MM.1S (cell line): ENCODE measurements around the gene APOO.

Experiments used
- DNase-seq: peaks from one replicate; pipeline ENCODE4 v3.0.0-alpha.2; 2015
- H2AFZ ChIP-seq: fragments of 300-600 bp; sonication (generic); 2 replicates; pipeline ENCODE4 v1.6.0; 2016; ENCODE audit warnings: antibody characterized with exemption, low read length
- H3F3A ChIP-seq: fragments of 300-600 bp; sonication (generic); 2 replicates; pipeline ENCODE4 v1.6.1; 2016; ENCODE audit warnings: mild to moderate bottlenecking, antibody characterized with exemption, low read length, moderate library complexity, mixed read lengths; ENCODE audit not compliant: insufficient read depth
- H3K27ac ChIP-seq: fragments of 300-600 bp; sonication (generic); 2 replicates; pipeline ENCODE4 v1.5.1; 2016; ENCODE audit warnings: mild to moderate bottlenecking, low read length
- H3K27me3 ChIP-seq: fragments of 300-600 bp; sonication (generic); replicated peaks from 2 replicates; pipeline ENCODE4 v1.6.0; 2016; ENCODE audit warnings: low read length; ENCODE audit not compliant: insufficient read depth
- H3K36me3 ChIP-seq: fragments of 300-600 bp; sonication (generic); replicated peaks from 2 replicates; pipeline ENCODE4 v1.6.1; 2016; ENCODE audit warnings: mild to moderate bottlenecking, low read length, mixed read lengths; ENCODE audit not compliant: insufficient read depth
- H3K4me1 ChIP-seq: fragments of 300-600 bp; sonication (generic); 2 replicates; pipeline ENCODE4 v1.6.1; 2016; ENCODE audit warnings: low read length, mixed read lengths
- H3K4me2 ChIP-seq: fragments of 300-600 bp; sonication (generic); 2 replicates; pipeline ENCODE4 v1.6.0; 2016; ENCODE audit warnings: low read depth, low read length
- H3K4me3 ChIP-seq: fragments of 300-600 bp; sonication (generic); 2 replicates; pipeline ENCODE4 v1.5.1; 2016; ENCODE audit warnings: low read length, mixed read lengths
- H3K79me2 ChIP-seq: fragments of 300-600 bp; sonication (generic); 2 replicates; pipeline ENCODE4 v1.6.1; 2016; ENCODE audit warnings: mixed run types, low read length, mixed read lengths
- H3K9ac ChIP-seq: fragments of 300-600 bp; sonication (generic); 2 replicates; pipeline ENCODE4 v1.6.1; 2016; ENCODE audit warnings: low read length, mixed read lengths
- H3K9me2 ChIP-seq: fragments of 300-600 bp; sonication (generic); replicated peaks from 2 replicates; pipeline ENCODE4 v1.6.1; 2016; ENCODE audit warnings: mild to moderate bottlenecking, low read length, mixed read lengths; ENCODE audit not compliant: insufficient read depth
- H3K9me3 ChIP-seq: fragments of 300-600 bp; sonication (generic); replicated peaks from 2 replicates; pipeline ENCODE4 v1.6.1; 2016; ENCODE audit warnings: mild to moderate bottlenecking, low read length, mixed read lengths; ENCODE audit not compliant: insufficient read depth
- H4K20me1 ChIP-seq: fragments of 300-600 bp; sonication (generic); 2 replicates; pipeline ENCODE4 v1.6.1; 2016; ENCODE audit warnings: mild to moderate bottlenecking, low read length, moderate library complexity, mixed read lengths; ENCODE audit not compliant: insufficient read depth
- EZH2 ChIP-seq: fragments of 300-600 bp; sonication (generic); optimal IDR thresholded peaks from 2 replicates; pipeline ENCODE3; 2017; ENCODE audit warnings: low read depth, mild to moderate bottlenecking, antibody characterized with exemption, low read length, mixed read lengths
- EZH2phosphoT487 ChIP-seq: fragments of 300-600 bp; sonication (generic); IDR thresholded peaks from 2 replicates; pipeline ENCODE4 v1.6.1; 2018; ENCODE audit warnings: antibody characterized with exemption, low read length
- TF ChIP-seq, protein P1 (sequence below): fragments of 300-600 bp; sonication (generic); IDR thresholded peaks from 2 replicates; pipeline ENCODE4 v1.5.1; 2016; ENCODE audit warnings: antibody characterized with exemption, low read length, mixed read lengths

Gene APOO

DNA sequence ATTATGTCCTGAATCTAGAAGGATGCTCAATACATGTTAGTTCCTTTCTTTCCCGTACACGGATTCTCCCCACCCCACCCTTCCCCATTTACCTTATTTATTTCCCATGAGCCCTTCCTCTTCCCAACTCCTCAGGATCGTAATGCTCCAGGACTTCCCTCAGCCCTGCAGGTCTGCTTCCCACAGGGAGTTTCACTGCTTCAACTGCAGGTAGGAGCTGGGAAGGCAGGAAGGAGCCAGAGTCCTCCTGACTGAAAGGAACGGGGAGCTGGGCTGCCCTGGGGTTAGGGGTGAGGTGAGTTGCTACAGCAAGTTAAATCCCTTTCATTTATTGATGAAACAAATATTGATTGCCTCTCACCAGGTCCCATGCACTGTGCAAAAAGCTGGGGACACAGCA, 91.6 kb downstream of the APOO start:
- 0 out of 2 replicates have a peak, but pooled peaks cover 3% of the 10 kb centered on the region for H3K4me1 ChIP-seq
- no peak overlapping the region for H3K9ac ChIP-seq
- H4K20me1 ChIP-seq: no peaks in the 10 kb centered on the region
- TF ChIP-seq, protein P1, sequence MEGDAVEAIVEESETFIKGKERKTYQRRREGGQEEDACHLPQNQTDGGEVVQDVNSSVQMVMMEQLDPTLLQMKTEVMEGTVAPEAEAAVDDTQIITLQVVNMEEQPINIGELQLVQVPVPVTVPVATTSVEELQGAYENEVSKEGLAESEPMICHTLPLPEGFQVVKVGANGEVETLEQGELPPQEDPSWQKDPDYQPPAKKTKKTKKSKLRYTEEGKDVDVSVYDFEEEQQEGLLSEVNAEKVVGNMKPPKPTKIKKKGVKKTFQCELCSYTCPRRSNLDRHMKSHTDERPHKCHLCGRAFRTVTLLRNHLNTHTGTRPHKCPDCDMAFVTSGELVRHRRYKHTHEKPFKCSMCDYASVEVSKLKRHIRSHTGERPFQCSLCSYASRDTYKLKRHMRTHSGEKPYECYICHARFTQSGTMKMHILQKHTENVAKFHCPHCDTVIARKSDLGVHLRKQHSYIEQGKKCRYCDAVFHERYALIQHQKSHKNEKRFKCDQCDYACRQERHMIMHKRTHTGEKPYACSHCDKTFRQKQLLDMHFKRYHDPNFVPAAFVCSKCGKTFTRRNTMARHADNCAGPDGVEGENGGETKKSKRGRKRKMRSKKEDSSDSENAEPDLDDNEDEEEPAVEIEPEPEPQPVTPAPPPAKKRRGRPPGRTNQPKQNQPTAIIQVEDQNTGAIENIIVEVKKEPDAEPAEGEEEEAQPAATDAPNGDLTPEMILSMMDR: no peak
- TF ChIP-seq EZH2 (no peak), EZH2phosphoT487 (no peak)
- H3K4me2 ChIP-seq: no peak overlapping the region
- H3K9me2 ChIP-seq: no peaks in the 10 kb centered on the region
- H3K36me3 ChIP-seq: no peaks in the 10 kb centered on the region
- H3K79me2 ChIP-seq: no peaks in the 10 kb centered on the region
- no peaks in the 10 kb centered on the region for H3K9me3 ChIP-seq
- H3K4me3 ChIP-seq: no peak overlapping the region
- no peaks in the 10 kb centered on the region for H3K27me3 ChIP-seq
- no peaks in the 10 kb centered on the region for H3F3A ChIP-seq
- H2AFZ ChIP-seq: no peak overlapping the region
- no peak for DNase-seq
- no peak overlapping the region for H3K27ac ChIP-seq

DNA sequence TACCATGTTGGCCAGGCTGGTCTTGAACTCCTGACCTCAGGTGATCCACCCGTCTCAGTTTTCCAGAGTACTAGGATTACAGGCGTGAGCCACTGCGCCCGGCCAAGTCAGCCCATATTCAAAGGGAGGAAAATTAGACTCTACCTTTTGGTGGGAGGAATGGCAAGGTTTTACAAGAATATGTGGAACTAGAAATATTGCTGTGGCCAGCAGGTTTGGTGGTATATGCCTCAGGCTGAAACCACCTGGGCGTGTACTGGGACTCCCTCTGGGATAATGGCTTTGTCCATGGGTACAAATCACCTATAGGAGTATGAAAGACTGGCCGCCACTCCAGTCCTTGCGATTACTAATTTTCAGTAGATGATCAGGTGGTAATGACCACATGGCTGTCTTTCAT, 92.4 kb downstream of the APOO start:
- no peak overlapping the region for H2AFZ ChIP-seq
- no peak overlapping the region for H3K4me3 ChIP-seq
- TF ChIP-seq EZH2phosphoT487 (no peak), EZH2 (no peak)
- TF ChIP-seq, protein P1: no peak
- H3K4me2 ChIP-seq: no peak overlapping the region
- no peaks in the 10 kb centered on the region for H4K20me1 ChIP-seq
- 0 out of 2 replicates have a peak, but pooled peaks cover 3% of the 10 kb centered on the region for H3K4me1 ChIP-seq
- H3K79me2 ChIP-seq: no peaks in the 10 kb centered on the region
- no peaks in the 10 kb centered on the region for H3K27me3 ChIP-seq
- H3K36me3 ChIP-seq: no peaks in the 10 kb centered on the region
- H3K27ac ChIP-seq: no peak overlapping the region
- H3F3A ChIP-seq: no peaks in the 10 kb centered on the region
- H3K9me3 ChIP-seq: no peaks in the 10 kb centered on the region
- no peaks in the 10 kb centered on the region for H3K9me2 ChIP-seq
- no peak overlapping the region for H3K9ac ChIP-seq
- DNase-seq: no peak

- DNase-seq: no peak
- H3K36me3 ChIP-seq: no peaks in the 10 kb centered on the region
- H4K20me1 ChIP-seq: no peaks in the 10 kb centered on the region
- no peak overlapping the region for H3K27ac ChIP-seq
- no peak overlapping the region for H3K4me3 ChIP-seq
- no peaks in the 10 kb centered on the region for H3K79me2 ChIP-seq
- H3F3A ChIP-seq: no peaks in the 10 kb centered on the region
- no peak overlapping the region for H2AFZ ChIP-seq
- no peaks in the 10 kb centered on the region for H3K9me3 ChIP-seq
- H3K9me2 ChIP-seq: no peaks in the 10 kb centered on the region
- H3K9ac ChIP-seq: no peak overlapping the region
- no peak overlapping the region for H3K4me2 ChIP-seq
- H3K4me1 ChIP-seq: no peaks in the 10 kb centered on the region
- H3K27me3 ChIP-seq: no peaks in the 10 kb centered on the region
- TF ChIP-seq, protein P1: no peak
These were observed 93.9 kb downstream of the APOO start for GRCh38 chrX:23813808-23814207.
